Measurements from ENCODE around the gene ADH4.

DNA sequence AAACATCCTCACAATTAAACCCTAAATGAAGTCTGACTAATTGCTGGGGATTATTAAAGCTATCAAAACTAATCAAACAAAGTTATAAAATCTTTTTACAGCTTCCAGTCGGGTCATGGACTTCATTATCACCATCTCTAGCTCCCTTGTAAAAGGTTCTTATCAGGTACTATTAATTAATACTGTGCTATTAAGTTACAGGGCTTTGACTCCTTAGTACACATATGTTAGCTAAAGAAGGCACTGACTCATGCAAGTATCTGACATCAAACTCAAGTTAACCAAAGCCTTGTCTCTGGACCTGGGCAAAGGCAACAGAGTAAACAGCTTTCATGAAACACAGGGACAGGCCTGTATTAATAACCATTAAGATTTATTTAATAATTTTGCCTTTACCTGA, 7.9 kb upstream of the ADH4 start:
- TF ChIP-seq POLR2A (IDR thresholded peaks at IDR 0.05; ENCODE audit: low read depth) (no peak), POLR2AphosphoS5 (IDR thresholded peaks at IDR 0.05) (no peak)
- TF ChIP-seq, protein P1, sequence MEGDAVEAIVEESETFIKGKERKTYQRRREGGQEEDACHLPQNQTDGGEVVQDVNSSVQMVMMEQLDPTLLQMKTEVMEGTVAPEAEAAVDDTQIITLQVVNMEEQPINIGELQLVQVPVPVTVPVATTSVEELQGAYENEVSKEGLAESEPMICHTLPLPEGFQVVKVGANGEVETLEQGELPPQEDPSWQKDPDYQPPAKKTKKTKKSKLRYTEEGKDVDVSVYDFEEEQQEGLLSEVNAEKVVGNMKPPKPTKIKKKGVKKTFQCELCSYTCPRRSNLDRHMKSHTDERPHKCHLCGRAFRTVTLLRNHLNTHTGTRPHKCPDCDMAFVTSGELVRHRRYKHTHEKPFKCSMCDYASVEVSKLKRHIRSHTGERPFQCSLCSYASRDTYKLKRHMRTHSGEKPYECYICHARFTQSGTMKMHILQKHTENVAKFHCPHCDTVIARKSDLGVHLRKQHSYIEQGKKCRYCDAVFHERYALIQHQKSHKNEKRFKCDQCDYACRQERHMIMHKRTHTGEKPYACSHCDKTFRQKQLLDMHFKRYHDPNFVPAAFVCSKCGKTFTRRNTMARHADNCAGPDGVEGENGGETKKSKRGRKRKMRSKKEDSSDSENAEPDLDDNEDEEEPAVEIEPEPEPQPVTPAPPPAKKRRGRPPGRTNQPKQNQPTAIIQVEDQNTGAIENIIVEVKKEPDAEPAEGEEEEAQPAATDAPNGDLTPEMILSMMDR (IDR thresholded peaks at IDR 0.05): no peak

All from esophagus muscularis mucosa (tissue), 3 donors.